ENCODE measurements around the gene PYDC2. TPM values are rescaled to one million over a fixed set of nuclear protein-coding genes. Genes with fewer than 3 reads are reported as not detected.

PYDC2 gene
- total and polyA plus RNA-seq, 2 of the 8 experiments (the other 6 are each of a cell fraction or from before 2014, with no cell fraction given), result not detected

GRCh38 chr3:191426311-191426710 is 34.7 kb upstream of the PYDC2 start:
- Histone ChIP-seq H3K79me1 (ENCODE audit: low read depth, low read length) (no peaks in the 10 kb centered on the region), H4K20me1 (replicated peaks in 1 of 2; ENCODE audit: control insufficient read depth in 1 of 2, insufficient read depth in 2 of 2, low read length in 2 of 2) (no peaks in the 10 kb centered on the region), H4K5ac (ENCODE audit: insufficient read length, low read depth, low read length) (no peak overlapping the region), H2AFZ (ENCODE audit: low read length) (no peak overlapping the region), H3K23me2 (ENCODE audit: low read depth, low read length) (no peaks in the 10 kb centered on the region), H3K14ac (ENCODE audit: insufficient read length) (no peak overlapping the region), H2AK5ac (ENCODE audit: low read depth, low read length) (no peak overlapping the region), H4K8ac (ENCODE audit: extremely low read depth, insufficient read depth, low read length) (no peak overlapping the region), H2BK20ac (ENCODE audit: low read length) (no peak overlapping the region), H3K56ac (replicated peaks; ENCODE audit: insufficient read length, low read depth, low read length) (no peak overlapping the region), H3K9me3 (ENCODE audit: insufficient read depth in 2 of 2, low read depth in 1 of 2, low read length in 1 of 2) (no peaks in the 10 kb centered on the region), H3K4me1 (replicated peaks in 1 of 4; ENCODE audit: control insufficient read depth in 3 of 4, insufficient read depth in 4 of 4, low read length in 3 of 4) (no peaks in the 10 kb centered on the region), H2BK15ac (ENCODE audit: low read length) (no peak overlapping the region), H2BK120ac (replicated peaks; ENCODE audit: low read depth, low read length) (no peak overlapping the region), H2BK5ac (ENCODE audit: low read depth, low read length) (no peak overlapping the region), H4K91ac (replicated peaks; ENCODE audit: insufficient read length, low read length) (no peak overlapping the region), H3K18ac (ENCODE audit: extremely low read depth, low read length) (no peak overlapping the region), H3K4me3 (ENCODE audit: extremely low read depth in 1 of 4, insufficient read depth in 2 of 4, low read depth in 3 of 4, low read length in 4 of 4) (no peak overlapping the region), H3K79me2 (ENCODE audit: control insufficient read depth in 1 of 2, insufficient read depth in 2 of 2, low read length in 2 of 2) (no peaks in the 10 kb centered on the region), H3K4me2 (ENCODE audit: insufficient read depth in 1 of 2, low read depth in 2 of 2, low read length in 2 of 2) (no peak overlapping the region), H3K4ac (replicated peaks; ENCODE audit: insufficient read length, low read depth, low read length) (no peak overlapping the region), H3K27me3 (replicated peaks in 1 of 4; ENCODE audit: control insufficient read depth in 3 of 4, extremely low read depth in 1 of 4, insufficient read depth in 3 of 4, low read length in 3 of 4) (no peaks in the 10 kb centered on the region), H3K23ac (ENCODE audit: insufficient read length) (no peak overlapping the region), H3K27ac (ENCODE audit: low read depth, low read length) (no peak overlapping the region), H3K36me3 (ENCODE audit: control insufficient read depth in 2 of 4, insufficient read depth in 4 of 4, low read length in 3 of 4) (no peaks in the 10 kb centered on the region), H3K9ac (replicated peaks in 1 of 4; ENCODE audit: extremely low read depth in 1 of 4, low read depth in 3 of 4, low read length in 3 of 4) (no peak overlapping the region), H2BK12ac (ENCODE audit: low read depth, low read length) (no peak overlapping the region)
- ChIA-PET CTCF (ENCODE audit: partially characterized antibody) (no interaction called here), POLR2A (ENCODE audit: partially characterized antibody) (no interaction called here)
- TF ChIP-seq TEAD4 (IDR thresholded peaks at IDR 0.05; ENCODE audit: low read depth, low read length) (no peak), SUZ12 (IDR thresholded peaks at IDR 0.05; ENCODE audit: low read length) (no peak), CBX8 (IDR thresholded peaks at IDR 0.05; ENCODE audit: borderline replicate concordance, low read depth, low read length) (no peak), CHD1 (IDR thresholded peaks at IDR 0.05; ENCODE audit: low read depth, low read length) (no peak), TAF1 (IDR thresholded peaks at IDR 0.05; ENCODE audit: low read depth, low read length) (no peak), GABPA (IDR thresholded peaks at IDR 0.05; ENCODE audit: borderline replicate concordance, insufficient read depth, low read length) (no peak), TAF7 (optimal IDR thresholded peaks at IDR 0.05; ENCODE audit: borderline replicate concordance, low read depth, low read length) (no peak), ATF3 (IDR thresholded peaks at IDR 0.05; ENCODE audit: insufficient read depth, low read depth, low read length) (no peak), MAFK (IDR thresholded peaks at IDR 0.05; ENCODE audit: low read depth, low read length) (no peak), GTF2F1 (IDR thresholded peaks at IDR 0.05; ENCODE audit: borderline replicate concordance, low read depth, low read length) (no peak)
- WGBS, 2 experiments (ENCODE audit: extremely low coverage in 1 of 2, insufficient coverage in 1 of 2, insufficient read length in 1 of 2, insufficient replicate concordance in 2 of 2, low coverage in 1 of 2, low lambda C conversion rate in 2 of 2, missing lambda C conversion rate in 1 of 2), result 81% methylated on average over 1 of the region's 1 CpG; no CpG with 5 or more reads in 1 of the 2 experiments
- DNase-seq (ENCODE audit: low read depth in 1 of 2, low spot score in 2 of 2) (no peak), FAIRE-seq (no peak)

All from H1 (cell line).